Stimulated activated naive B cell treated with anti-CD40 and anti-IgM and Interleukin-4, amounts not matched to agents 10 μg/mL and 1 μg/mL and 100 μg/mL, for 72 hours (primary cell): ENCODE measurements around the gene GNB5.
A peak's percentile ranks its signal among the peaks of the same experiment; 100 is the strongest.
"Not testable (repeated sequence)": the region's sequence is repeated elsewhere in the genome, so short reads cannot be mapped to it uniquely, and the experiment has no call there.

ENCODE experiments used
- ATAC-seq, 2 donors: fragments of 150-1000 bp; cut with Tn5 transposase; replicated peaks; 2 replicates each; pipeline ENCODE4 v1.10.0; 2021; ENCODE audit warnings: moderate library complexity in 1 of 2
- DNase-seq: peaks from one replicate; pipeline ENCODE4 v3.0.0; 2021
- H3K27ac Mint-ChIP-seq: one replicate; pipeline ENCODE4 v1.8.0; 2022; ENCODE audit warnings: mild to moderate bottlenecking, mixed read lengths
- H3K27me3 Mint-ChIP-seq, 2 donors: one replicate each; pipeline ENCODE4 v1.8.0; 2022; ENCODE audit warnings: mixed read lengths in 2 of 2
- H3K36me3 Mint-ChIP-seq, 2 donors: one replicate each; pipeline ENCODE4 v1.8.0; 2022; ENCODE audit warnings: mixed read lengths in 2 of 2, mild to moderate bottlenecking in 1 of 2
- H3K4me1 Mint-ChIP-seq, 2 donors: one replicate each; pipeline ENCODE4 v1.8.0; 2022; ENCODE audit warnings: mixed read lengths in 2 of 2, mild to moderate bottlenecking in 1 of 2
- H3K4me3 Mint-ChIP-seq, 2 donors: one replicate each; pipeline ENCODE4 v1.8.0; 2022; ENCODE audit warnings: mild to moderate bottlenecking in 2 of 2, mixed read lengths in 2 of 2, moderate library complexity in 1 of 2
- H3K9me3 Mint-ChIP-seq, 2 donors: one replicate each; pipeline ENCODE4 v1.8.0; 2022; ENCODE audit warnings: mixed read lengths in 2 of 2, mild to moderate bottlenecking in 1 of 2

Gene GNB5

DNA sequence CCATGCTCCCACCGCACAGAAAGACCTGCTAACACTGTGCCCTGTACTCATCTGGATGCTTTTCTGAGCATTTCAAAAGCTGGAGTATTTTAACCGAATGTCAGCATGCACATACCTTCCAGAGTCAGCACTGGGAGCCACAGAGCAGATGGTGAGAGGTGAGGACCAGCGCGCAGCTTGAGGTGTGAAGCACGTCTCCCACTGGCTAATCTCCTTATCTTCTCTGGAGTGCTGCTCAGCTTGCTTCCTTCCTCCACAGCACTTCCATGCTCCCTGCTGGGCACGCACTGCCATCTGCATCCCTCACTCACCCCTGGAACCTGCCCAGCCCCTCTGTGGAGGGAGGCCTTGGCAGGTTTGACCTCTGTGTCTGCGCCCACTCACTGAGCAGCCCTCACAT lies at the start of gene GNB5:
Gene GNB5 (minus strand): TSS at position 186 of the 400 bp plus-strand sequence. CDS start 6,716 bp downstream, outside the sequence.
- no peaks in the 10 kb centered on the region for H3K4me1 Mint-ChIP-seq
- DNase-seq = no peak

DNA sequence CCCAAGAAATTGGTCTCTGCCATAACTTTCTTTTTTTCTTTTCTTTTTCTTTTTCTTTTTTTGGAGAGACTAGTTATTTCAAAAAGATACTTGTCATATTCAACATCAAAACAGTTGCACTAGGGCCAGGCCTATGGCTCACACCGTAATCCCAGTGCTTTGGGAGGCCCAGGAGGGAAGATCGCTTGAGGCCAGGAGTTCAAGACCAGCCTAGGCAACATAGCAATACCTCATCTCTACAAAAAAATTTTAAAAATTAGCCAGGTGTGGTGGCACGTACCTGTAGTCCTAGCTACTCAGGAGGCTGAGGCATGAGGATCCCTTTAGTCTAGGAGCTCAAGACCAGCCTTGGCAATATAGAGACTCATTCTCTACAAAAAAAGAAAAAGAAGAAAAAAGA lies 49.0 kb upstream of the GNB5 start:
- no peaks in the 10 kb centered on the region for H3K36me3 Mint-ChIP-seq
- no peak overlapping the region for H3K27ac Mint-ChIP-seq
- no peaks in the 10 kb centered on the region for H3K27me3 Mint-ChIP-seq
- H3K9me3 Mint-ChIP-seq = no peaks in the 10 kb centered on the region
- DNase-seq (no peak), ATAC-seq (no peak)
- H3K4me3 Mint-ChIP-seq = no peak overlapping the region
- peaks cover 24 to 64% of the 10 kb centered on the region in 2 donors for H3K4me1 Mint-ChIP-seq

More for the DNA sequence above, at the start of gene GNB5:
- Mint-ChIP-seq H3K9me3 (no peaks in the 10 kb centered on the region), H3K27me3 (no peaks in the 10 kb centered on the region), H3K27ac (no peak within 1 kb of the TSS), H3K4me3 (no peak within 1 kb of the TSS), H3K36me3 (peaks cover 3 to 5% of the 10 kb centered on the region in 2 donors)
- ATAC-seq = no peak

DNA sequence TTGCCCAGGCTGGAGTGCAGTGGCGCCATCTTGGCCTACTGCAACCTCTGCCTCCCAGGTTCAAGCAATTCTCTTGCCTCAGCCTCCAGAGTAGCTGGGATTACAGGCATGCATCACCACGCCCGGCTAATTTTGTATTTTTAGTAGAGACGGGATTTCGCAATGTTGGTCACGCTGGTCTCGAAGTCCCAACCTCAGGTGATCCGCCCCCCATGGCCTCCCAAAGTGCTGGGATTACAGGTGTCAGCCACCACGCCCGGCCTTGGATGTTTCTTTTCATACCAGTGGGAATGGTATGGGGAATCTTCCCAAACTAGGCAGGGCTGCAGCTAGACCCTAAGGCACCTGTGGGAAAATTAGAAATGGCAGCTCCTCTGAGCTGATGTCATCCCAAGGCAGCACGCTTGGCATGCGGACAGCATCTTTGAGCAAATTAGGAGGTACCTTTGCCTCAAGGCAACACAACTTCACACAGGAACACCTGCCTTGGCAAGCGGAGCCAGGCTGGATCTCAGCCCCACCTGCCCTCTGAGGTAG lies 47.9 kb upstream of the GNB5 start:
- not testable (repeated sequence) for H3K27ac Mint-ChIP-seq, H3K4me3 Mint-ChIP-seq, DNase-seq, ATAC-seq, H3K36me3 Mint-ChIP-seq, H3K9me3 Mint-ChIP-seq, H3K27me3 Mint-ChIP-seq
- H3K4me1 Mint-ChIP-seq = peaks cover 30 to 72% of the 10 kb centered on the region in 2 donors

DNA sequence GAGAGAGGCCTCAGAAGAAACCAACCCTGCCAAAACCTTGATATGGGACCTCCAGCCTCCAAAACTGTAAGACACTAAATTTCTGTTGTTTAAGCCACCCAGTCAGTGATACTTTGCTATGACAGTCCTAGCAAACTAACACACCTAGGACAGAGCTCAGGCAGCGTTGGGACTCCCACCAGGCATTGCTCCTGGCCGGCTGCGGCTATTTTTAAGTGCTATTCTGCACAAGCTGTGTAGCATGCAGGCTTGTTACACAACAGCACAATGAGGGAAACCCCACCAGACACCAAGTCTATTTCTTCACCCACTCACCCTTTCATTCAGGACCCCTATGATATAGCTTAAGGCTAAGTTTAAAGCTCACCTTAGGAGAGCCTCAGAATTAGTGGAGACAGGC lies 47.0 kb upstream of the GNB5 start:
- Mint-ChIP-seq H3K27me3 (no peaks in the 10 kb centered on the region), H3K27ac (no peak overlapping the region), H3K9me3 (no peaks in the 10 kb centered on the region), H3K4me1 (peaks cover 34 to 75% of the 10 kb centered on the region in 2 donors), H3K4me3 (no peak overlapping the region), H3K36me3 (no peaks in the 10 kb centered on the region)
- ATAC-seq (no peak), DNase-seq (no peak)

DNA sequence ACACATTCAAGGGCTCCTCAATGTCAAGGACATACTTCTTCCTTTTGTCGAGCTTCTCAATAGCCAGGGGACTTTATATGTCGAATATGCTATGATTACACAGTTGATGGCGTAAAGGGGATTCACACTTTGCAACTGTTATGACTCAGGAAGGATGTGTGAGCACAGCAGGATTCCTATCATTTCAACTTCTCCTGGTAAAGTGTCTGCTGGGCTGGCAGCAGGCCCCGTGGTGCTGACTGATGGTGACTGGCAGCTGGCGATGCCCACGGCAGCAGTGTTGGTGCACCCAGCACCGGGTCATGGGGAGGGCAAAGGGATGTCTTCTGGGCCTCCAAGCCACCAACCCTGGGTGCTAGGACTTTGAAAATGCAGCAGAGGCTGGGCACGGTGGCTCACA lies 44.8 kb upstream of the GNB5 start:
- peak; percentile 20 to 62 for ATAC-seq
- Mint-ChIP-seq H3K4me3 (peak overlapping the region; percentile 32 to 62), H3K4me1 (peaks cover 41 to 74% of the 10 kb centered on the region in 2 donors), H3K27me3 (no peaks in the 10 kb centered on the region), H3K9me3 (no peaks in the 10 kb centered on the region), H3K27ac (peak overlapping the region; percentile 99), H3K36me3 (no peaks in the 10 kb centered on the region)
- DNase-seq = peak; percentile 29

DNA sequence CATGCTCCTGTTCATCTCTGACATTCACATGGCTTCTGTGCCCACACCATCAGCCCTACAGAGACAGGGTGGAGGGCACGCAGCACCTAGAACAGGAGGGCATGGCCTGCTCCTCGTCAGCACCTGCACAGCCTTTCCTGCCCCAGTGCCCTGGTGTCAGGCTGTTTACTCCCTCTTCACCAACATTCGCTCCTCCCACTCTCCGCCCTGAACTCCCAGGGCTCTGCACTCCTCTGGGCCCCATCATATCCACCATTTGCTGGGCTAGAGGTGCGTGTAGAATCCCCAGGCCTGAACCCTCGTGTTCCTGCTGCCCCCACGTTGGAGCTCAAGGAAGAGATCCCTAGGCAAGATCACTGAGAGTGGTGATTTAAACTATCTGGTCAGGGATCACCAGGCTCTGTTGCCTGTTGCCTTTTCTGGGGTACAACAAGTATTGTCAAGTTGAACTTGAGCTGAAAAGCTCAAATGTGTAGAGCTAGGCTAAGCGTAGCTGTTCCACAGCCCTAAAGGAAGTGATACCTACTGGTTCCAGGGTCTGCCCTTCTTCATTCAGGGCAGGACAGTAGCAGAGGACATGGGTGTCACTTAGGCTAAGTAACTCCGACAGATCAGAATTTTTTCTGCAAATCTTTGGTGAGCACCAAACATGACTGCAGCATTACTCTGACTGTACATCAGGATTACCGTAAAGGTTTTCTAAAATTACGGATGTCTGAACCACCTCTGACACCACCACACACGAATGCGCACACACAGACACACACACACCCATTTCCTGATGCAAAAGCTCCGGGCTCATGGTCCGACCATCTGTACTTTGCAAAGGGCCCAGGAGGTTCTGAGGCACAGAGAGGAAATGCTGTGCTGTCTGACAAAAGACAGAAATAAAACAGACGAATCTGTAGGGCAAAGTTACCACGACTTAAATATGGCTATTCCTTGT lies 43.7 kb upstream of the GNB5 start:
- H3K4me1 Mint-ChIP-seq = peaks cover 44 to 78% of the 10 kb centered on the region in 2 donors
- peak overlapping the region; percentile 46 to 73 for H3K4me3 Mint-ChIP-seq
- no peaks in the 10 kb centered on the region for H3K36me3 Mint-ChIP-seq
- DNase-seq (peak; percentile 33), ATAC-seq (peak; percentile 45 to 63)
- H3K9me3 Mint-ChIP-seq = no peaks in the 10 kb centered on the region
- peak overlapping the region; percentile 99 for H3K27ac Mint-ChIP-seq
- no peaks in the 10 kb centered on the region for H3K27me3 Mint-ChIP-seq

DNA sequence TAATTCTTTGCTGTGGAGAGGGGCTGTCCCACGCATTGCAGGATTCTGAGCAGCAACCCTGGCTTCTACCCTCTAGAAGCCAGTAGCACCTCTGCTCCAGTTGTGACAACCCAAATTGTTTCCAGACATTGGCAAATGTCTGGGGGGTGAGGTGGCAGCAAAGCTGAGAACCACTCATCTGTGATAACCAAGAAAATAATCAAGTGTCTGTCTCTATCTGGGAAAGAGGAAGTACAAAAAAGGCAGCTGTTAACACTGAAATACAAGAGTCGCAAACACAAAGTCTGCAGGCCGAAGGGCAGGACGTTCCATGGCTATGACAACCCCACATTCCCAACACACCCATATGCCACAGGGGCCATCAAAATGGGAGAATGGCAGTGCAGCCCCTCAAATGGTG lies 42.2 kb upstream of the GNB5 start:
- no peaks in the 10 kb centered on the region for H3K36me3 Mint-ChIP-seq
- DNase-seq = peak; percentile 44
- peak overlapping the region; percentile 99 for H3K27ac Mint-ChIP-seq
- no peaks in the 10 kb centered on the region for H3K27me3 Mint-ChIP-seq
- H3K9me3 Mint-ChIP-seq = no peaks in the 10 kb centered on the region
- peak overlapping the region; percentile 72 to 82 for H3K4me3 Mint-ChIP-seq
- peaks cover 47 to 78% of the 10 kb centered on the region in 2 donors for H3K4me1 Mint-ChIP-seq
- ATAC-seq = peak; percentile 52 to 61

DNA sequence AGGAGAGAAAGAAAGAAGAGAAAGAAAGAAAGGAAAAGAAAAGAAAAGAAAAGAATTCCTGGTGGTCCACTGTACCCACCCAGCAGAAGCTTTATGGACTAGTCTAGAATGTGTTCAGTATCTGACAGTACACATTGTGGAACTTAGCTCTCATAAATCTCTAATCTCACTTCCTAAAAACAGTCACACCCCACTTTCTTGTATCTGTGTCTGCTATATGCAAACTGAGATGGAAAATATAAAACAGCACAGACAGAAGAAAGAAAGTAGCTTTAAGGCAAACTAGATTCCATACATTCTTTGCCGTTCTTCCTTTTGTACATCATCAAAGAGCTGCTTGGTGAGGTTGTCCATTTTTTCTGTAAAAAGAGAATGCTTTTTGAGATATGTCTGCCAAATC lies 41.1 kb upstream of the GNB5 start:
- Mint-ChIP-seq H3K27ac (peak overlapping the region; percentile 94), H3K9me3 (no peaks in the 10 kb centered on the region), H3K4me1 (peaks cover 45 to 73% of the 10 kb centered on the region in 2 donors), H3K4me3 (peak overlapping the region; percentile 66 to 72), H3K36me3 (no peaks in the 10 kb centered on the region), H3K27me3 (no peaks in the 10 kb centered on the region)
- no peak for DNase-seq
- ATAC-seq = peak; percentile 68 to 69

DNA sequence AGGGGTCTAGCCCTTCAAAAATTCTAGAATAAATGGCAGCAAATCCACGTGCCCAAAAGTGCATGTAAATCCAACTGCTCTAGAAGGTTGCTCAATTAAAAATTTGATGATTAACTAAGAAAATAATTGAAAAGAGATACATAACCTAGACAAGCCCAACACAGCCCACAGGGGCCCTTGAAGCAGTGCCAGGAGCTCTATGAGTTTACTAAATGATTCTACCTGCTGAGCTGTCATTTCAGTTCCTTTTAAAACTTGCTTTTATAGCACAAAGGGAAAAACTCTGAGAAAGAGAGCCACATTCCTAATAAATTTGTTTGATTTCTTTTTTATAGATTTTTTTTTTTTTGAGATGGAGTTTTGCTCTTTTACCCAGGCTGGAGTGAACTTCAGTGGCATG lies 38.9 kb upstream of the GNB5 start:
- Mint-ChIP-seq H3K4me3 (no peak overlapping the region), H3K27me3 (no peaks in the 10 kb centered on the region), H3K27ac (peak overlapping the region; percentile 25)

DNA sequence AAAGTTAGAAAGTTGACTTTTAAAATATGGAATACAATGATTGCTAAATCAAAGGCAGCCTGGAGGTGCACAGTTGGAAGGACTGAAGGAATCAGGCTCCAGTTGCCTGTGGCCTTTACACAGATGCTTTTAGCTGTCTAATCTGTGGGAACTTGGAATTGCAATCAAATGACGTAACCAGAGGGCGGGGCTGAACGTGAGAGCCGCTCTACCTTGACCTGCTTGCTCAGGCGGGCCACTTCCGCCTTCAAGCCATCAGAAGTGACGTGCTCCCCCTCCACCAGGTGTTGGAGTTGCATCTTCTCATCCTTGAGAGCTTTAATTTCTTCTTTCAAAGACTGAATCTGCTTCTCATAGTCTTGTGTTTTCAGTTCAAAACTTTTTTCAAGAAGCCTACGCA lies 37.7 kb upstream of the GNB5 start:
- Mint-ChIP-seq H3K27me3 (no peaks in the 10 kb centered on the region), H3K4me1 (peaks cover 32 to 41% of the 10 kb centered on the region in 2 donors), H3K4me3 (no peak overlapping the region), H3K27ac (peak overlapping the region; percentile 86), H3K36me3 (no peaks in the 10 kb centered on the region), H3K9me3 (no peaks in the 10 kb centered on the region)
- ATAC-seq (peak; percentile 48 to 53), DNase-seq (peak; percentile 66)

More for the DNA sequence above, 38.9 kb upstream of the GNB5 start:
- Mint-ChIP-seq H3K9me3 (no peaks in the 10 kb centered on the region), H3K4me1 (peaks cover 39 to 53% of the 10 kb centered on the region in 2 donors), H3K36me3 (no peaks in the 10 kb centered on the region)
- ATAC-seq (no peak), DNase-seq (no peak)

DNA sequence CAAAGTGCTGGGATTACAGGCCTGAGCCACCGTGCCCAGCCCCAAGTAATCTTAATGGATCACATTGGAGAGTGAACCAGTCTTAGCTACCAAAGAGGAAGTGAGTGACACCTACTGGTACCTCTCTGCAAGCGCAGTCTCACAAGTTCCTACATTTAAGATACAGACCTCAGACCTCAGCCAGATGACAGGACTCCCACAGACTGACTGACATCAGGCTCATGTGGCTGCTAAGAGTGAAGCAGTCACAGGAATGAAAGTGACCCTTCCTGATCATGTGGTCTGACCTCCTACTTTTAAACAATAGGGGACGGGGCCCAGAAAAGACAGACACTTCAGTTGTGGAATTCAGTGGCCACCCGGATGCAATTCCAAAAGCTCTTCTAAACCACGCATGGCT lies 36.3 kb upstream of the GNB5 start:
- H3K4me3 Mint-ChIP-seq = no peak overlapping the region

DNA sequence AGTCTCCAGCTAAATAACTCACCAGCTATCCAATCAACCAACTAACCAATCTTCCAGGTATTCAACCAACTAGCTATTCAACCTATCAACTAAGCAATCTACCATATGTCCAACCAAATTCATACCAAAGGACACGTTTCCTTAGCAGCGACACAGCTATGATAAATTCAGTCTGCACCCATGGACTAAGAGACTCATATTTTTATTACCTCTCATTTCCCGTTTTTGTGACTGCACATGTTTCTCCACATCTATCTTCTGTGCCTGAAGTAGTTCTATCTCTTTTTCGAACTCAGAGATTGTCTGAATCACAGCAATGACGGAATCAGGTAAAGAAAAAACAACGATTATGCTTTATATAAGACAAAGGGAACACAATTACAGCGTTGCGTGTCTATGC lies 34.0 kb upstream of the GNB5 start:
- no peak for ATAC-seq
- no peaks in the 10 kb centered on the region for H3K27me3 Mint-ChIP-seq
- H3K36me3 Mint-ChIP-seq = peaks cover 0 to 4% of the 10 kb centered on the region in 2 donors
- H3K4me3 Mint-ChIP-seq = no peak overlapping the region
- no peak for DNase-seq
- H3K9me3 Mint-ChIP-seq = no peaks in the 10 kb centered on the region
- no peak overlapping the region for H3K27ac Mint-ChIP-seq
- H3K4me1 Mint-ChIP-seq = peaks cover 25 to 33% of the 10 kb centered on the region in 2 donors

More for the DNA sequence above, 36.3 kb upstream of the GNB5 start:
- ATAC-seq = peak; percentile 84 to 85
- peak overlapping the region; percentile 89 for H3K27ac Mint-ChIP-seq
- no peaks in the 10 kb centered on the region for H3K27me3 Mint-ChIP-seq
- peaks cover 0 to 3% of the 10 kb centered on the region in 2 donors for H3K36me3 Mint-ChIP-seq
- DNase-seq = peak; percentile 75
- peaks cover 27 to 34% of the 10 kb centered on the region in 2 donors for H3K4me1 Mint-ChIP-seq
- H3K9me3 Mint-ChIP-seq = no peaks in the 10 kb centered on the region

DNA sequence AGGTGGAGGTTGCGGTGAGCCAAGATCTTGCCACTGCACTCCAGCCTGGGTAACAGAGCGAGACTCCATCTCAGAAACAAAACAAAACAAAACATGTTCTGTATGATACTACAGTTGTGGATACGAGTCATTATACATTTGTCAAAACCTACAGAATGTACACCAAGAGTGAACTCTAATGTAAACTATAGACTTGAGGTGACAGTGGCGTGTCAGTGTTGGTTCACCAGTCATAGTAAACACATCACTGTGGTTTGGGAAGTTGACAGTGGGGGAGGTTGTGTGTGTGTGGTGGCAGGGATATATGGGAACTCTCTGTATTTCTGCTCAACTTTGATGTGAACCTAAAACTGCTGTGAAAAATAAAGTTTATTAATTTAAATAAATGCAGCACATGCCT lies 33.0 kb upstream of the GNB5 start:
- H3K4me1 Mint-ChIP-seq = peaks cover 22 to 28% of the 10 kb centered on the region in 2 donors
- no peaks in the 10 kb centered on the region for H3K27me3 Mint-ChIP-seq
- DNase-seq = no peak
- no peak for ATAC-seq
- H3K4me3 Mint-ChIP-seq = no peak overlapping the region
- H3K9me3 Mint-ChIP-seq = no peaks in the 10 kb centered on the region
- H3K27ac Mint-ChIP-seq = no peak overlapping the region
- peaks cover 0 to 4% of the 10 kb centered on the region in 2 donors for H3K36me3 Mint-ChIP-seq

DNA sequence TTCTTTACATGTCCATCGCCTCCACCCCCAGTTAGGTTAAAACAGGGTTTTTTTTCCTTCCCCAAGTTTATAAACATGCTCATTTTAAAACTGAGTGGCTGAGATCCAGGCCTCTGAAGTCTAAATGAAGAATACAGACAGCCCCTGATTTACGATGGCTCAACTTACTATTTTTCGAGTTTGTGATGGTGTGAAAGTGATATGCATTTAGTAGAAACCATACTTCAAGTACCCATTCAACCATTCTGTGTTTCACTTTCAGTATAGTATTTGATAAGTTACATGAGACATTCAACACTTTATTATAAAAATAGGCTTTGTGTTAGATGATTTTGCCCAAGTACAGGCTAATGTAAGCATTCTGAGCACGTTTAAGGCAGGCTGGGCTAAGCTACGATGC lies 30.5 kb upstream of the GNB5 start:
- H3K27ac Mint-ChIP-seq = peak overlapping the region; percentile 91
- DNase-seq (no peak), ATAC-seq (peak; percentile 39 to 57)
- no peaks in the 10 kb centered on the region for H3K9me3 Mint-ChIP-seq
- peaks cover 18 to 25% of the 10 kb centered on the region in 2 donors for H3K4me1 Mint-ChIP-seq
- H3K36me3 Mint-ChIP-seq = peaks cover 0 to 4% of the 10 kb centered on the region in 2 donors
- H3K27me3 Mint-ChIP-seq = no peaks in the 10 kb centered on the region
- H3K4me3 Mint-ChIP-seq = peak overlapping the region; percentile 75 to 76
